GM04503 (cell line): ENCODE measurements around the gene LDB1.

Experiments
- DNase-seq: peaks from one replicate; pipeline ENCODE4 v3.0.0-alpha.2; 2012; ENCODE audit warnings: low read depth

The LDB1 gene

DNA sequence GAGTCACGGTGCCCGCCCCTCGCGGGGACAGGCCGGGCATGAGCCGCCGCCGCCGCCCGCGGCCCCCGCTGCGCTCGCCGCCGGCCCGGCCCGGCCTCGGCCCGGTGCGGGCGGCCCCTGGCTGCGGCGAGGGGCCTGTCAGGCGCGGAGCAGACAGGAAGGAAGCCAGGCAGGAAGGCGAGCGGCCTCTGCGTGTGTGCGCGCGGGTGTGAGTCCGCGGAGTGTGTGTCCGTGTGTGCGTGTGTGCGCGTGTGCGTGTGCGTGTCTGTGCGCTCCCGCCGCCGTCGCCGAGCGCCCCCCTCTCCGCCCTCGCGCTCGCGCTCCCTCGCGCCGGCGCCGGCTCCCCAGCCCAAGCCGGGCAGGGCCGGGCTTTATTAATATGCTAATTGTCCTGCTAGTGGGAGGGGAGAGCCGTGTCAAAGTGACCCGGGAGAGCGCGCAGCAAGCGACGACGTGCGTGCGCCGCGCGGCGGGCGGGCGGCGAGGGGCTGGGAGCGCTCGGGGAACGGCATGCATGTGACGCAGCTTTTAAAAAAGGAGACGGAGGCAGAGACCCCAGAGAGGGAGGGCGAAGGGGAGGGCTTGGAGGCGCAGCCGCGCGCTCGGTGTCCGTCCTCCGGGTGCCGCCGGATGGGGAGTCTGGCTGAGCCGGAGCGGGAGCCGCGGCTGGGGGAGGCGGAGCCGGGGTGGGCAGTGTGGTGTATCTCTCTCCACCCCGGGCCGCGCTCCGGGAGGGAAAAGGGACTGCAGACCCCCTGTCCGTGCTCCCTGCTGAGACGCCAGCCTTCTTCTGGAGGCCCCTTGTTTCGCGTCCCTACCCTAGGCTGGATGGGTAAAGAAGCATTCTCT lies at the start of gene LDB1:
LDB1 (minus strand) TSS at position 227 of the 849 bp plus-strand sequence. CDS start 258 bp downstream, outside the sequence.
- DNase-seq: peak; percentile 34

GRCh38 chr10:102167861-102168260 lies 47.7 kb upstream of the LDB1 start:
- DNase-seq: peak; percentile 51

- no peak for DNase-seq
These were observed 43.3 kb upstream of the LDB1 start for GRCh38 chr10:102163342-102163989.

- no peak for DNase-seq
These were observed 39.7 kb upstream of the LDB1 start for GRCh38 chr10:102159831-102160230.

DNA sequence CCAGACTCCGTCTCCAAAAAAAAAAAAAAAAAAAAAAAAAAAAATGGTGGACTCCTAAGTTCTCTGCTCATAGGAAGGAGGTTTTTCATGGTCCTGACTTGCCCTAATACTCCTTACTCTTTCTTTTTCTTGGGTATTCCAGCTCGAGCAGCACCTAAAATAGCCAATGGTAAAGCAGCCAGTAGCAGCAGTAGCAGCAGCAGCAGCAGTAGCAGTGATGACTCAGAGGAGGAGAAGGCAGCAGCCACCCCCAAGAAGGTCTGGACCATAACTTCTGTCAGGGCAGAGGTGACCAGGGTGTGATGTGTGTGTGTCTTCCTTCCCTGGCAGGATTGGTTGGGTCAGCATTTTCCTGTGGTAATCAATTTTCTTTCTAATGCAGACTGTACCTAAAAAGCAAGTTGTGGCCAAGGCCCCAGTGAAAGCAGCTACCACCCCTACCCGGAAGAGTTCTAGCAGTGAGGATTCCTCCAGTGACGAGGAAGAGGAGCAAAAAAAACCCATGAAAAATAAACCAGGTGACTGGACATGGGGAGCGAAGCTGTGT lies 39.0 kb upstream of the LDB1 start:
- no peak for DNase-seq

DNA sequence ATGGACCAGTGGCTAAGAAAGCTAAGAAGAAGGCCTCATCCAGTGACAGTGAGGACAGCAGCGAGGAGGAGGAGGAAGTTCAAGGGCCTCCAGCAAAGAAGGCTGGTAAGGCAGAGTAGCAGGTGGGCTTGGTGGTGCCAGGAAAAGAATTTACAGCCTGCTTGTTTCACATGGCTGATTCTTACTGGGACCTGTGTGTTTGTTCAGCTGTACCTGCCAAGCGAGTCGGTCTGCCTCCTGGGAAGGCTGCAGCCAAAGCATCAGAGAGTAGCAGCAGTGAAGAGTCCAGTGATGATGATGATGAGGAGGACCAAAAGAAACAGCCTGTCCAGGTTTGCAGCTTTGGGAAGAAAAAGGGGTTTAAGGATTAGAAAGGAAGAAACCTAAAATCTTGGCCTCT lies 37.1 kb upstream of the LDB1 start:
- no peak for DNase-seq

GRCh38 chr10:102154466-102155116 lies 34.4 kb upstream of the LDB1 start:
- no peak for DNase-seq

- no peak for DNase-seq
These were observed 33.0 kb upstream of the LDB1 start for GRCh38 chr10:102153093-102153620.

- DNase-seq: no peak
These were observed 32.4 kb upstream of the LDB1 start for GRCh38 chr10:102152545-102152890.

DNA sequence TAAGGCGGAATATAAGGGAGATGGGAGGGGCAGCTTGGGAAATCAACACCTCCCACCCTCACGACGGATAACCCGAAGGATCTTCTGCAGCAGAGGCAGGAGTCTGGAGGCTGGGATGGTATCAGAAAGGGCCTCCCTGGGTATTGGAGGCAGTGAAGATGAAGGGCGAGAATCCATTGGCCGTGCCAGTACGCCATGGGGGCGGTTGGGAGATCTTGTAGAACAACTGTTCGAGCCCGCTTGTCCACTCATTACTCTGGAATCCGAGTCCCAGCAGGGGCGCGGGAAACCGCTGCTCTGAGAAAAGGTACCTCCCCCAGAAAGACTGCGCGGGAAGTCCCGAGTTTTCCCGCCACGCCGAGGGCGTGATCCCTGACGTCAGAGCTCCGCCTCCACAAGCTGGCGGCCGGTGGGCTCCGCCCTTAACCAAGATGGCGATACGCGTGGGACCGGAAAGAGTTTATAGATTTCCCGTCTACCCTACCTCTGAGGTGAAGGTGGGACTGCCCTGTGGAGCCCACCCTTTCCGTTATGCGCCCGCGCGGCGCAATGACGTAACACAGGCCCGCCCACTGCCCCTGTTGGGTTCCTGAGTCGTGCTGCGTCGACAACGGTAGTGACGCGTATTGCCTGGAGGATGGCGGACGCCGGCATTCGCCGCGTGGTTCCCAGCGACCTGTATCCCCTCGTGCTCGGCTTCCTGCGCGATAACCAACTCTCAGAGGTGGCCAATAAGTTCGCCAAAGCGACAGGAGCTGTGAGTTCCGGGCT lies 31.8 kb upstream of the LDB1 start, which contains the start of gene NOLC1:
NOLC1 (plus strand) TSS at position 616 of the 771 bp plus-strand sequence; CDS start at position 638, 22 bp downstream.
- DNase-seq: peak; percentile 91

DNA sequence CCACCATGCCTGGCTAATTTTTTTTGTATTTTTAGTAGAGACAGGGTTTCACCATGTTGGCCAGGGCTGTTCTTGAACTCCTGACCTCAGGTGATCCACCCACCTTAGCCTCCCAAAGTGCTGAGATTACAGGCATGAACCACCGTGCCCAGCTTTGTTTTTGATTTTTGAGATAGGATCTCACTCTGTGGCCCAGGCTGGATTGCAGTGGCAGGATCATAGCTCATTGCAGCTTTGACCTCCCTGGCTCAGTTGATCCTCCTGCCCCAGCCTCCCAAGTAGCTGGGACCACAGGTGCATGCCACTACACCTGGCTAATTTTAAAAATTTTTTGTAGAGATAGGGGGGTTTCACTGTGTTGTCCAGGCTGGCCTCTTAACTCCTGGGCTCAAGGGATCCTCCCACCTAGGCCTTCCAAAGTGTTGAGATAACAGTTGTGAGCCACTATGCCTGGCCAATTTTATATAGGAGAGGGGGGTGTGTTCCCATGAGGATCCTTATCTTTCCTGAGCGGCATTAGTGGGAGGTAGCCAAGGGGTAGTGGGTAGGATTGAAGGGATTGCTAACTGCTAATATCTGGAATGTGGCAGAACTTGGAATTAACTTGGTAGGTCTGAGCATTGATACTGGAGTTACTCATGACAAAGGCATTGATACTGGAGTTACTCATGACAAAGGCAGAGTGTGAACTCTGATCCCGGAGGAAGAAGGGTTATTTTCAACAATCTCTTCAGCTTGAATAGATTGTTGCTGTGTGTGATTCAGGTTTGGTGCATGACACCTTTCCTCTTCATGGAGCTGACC lies 31.0 kb upstream of the LDB1 start:
- no peak for DNase-seq

DNA sequence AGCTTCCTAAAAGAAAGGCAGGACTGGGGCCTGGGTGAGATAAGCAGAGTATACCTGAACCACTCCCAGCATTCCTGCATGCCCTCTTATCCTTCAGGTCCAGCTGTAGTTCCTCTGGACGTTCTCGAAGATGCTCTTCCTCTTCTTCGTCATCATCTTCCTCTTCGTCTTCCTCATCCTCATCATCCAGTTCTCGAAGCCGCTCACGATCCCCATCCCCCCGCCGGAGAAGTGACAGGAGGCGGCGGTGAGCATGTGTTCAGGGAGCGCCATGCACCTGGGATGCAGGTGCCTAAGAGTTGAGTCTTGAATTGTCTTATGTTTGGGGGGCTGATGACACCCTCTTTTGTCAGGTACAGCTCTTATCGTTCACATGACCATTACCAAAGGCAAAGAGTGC lies 28.1 kb upstream of the LDB1 start:
- DNase-seq: no peak

GRCh38 chr10:102147561-102147960 lies 27.4 kb upstream of the LDB1 start:
- no peak for DNase-seq

DNA sequence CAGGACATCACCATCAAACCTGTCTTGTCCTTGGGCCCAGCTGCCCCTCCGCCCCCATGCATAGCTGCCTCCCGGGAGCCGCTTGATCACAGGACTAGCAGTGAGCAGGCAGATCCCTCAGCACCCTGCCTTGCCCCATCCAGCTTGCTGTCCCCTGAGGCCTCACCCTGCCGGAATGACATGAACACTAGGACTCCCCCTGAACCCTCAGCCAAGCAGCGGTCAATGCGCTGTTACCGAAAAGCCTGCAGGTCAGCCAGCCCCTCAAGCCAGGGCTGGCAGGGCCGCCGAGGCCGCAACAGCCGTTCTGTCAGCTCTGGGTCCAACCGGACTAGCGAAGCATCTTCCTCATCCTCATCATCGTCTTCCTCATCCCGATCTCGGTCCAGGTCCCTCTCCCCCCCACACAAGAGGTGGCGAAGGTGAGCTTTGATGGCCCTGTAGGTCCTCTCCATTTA lies 26.8 kb upstream of the LDB1 start:
- no peak for DNase-seq

DNA sequence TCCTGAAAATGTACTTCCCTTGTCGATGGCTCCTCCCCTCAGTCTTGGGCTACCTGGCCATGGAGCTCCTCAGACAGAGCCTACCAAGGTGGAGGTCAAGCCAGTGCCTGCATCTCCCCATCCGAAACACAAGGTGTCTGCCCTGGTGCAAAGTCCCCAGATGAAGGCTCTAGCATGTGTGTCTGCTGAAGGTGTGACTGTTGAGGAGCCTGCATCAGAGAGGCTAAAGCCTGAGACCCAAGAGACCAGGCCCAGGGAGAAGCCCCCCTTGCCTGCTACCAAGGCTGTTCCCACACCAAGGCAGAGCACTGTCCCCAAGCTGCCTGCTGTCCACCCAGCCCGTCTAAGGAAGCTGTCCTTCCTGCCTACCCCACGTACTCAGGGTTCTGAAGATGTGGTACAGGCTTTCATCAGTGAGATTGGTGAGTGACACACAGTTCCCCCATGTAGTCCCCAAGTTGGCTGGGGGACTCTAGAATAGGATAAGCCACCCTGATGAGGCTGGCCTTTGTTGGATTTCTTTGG lies 21.5 kb upstream of the LDB1 start:
- DNase-seq: no peak

DNA sequence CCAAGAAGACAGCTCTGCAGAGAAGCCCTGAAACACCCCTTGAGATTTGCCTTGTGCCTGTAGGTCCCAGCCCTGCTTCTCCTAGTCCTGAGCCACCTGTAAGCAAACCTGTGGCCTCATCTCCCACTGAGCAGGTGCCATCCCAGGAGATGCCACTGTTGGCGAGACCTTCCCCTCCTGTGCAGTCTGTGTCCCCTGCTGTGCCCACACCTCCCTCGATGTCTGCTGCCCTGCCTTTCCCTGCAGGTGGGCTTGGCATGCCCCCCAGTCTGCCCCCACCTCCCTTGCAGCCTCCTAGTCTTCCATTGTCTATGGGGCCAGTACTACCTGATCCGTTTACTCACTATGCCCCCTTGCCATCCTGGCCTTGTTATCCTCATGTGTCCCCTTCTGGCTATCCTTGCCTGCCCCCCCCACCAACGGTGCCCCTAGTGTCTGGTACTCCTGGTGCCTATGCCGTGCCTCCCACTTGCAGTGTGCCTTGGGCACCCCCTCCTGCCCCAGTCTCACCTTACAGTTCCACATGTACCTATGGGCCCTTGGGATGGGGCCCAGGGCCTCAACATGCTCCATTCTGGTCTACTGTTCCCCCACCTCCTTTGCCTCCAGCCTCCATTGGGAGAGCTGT lies 20.9 kb upstream of the LDB1 start:
- no peak for DNase-seq

- no peak for DNase-seq
These were observed 20.1 kb upstream of the LDB1 start for GRCh38 chr10:102140218-102140617.

DNA sequence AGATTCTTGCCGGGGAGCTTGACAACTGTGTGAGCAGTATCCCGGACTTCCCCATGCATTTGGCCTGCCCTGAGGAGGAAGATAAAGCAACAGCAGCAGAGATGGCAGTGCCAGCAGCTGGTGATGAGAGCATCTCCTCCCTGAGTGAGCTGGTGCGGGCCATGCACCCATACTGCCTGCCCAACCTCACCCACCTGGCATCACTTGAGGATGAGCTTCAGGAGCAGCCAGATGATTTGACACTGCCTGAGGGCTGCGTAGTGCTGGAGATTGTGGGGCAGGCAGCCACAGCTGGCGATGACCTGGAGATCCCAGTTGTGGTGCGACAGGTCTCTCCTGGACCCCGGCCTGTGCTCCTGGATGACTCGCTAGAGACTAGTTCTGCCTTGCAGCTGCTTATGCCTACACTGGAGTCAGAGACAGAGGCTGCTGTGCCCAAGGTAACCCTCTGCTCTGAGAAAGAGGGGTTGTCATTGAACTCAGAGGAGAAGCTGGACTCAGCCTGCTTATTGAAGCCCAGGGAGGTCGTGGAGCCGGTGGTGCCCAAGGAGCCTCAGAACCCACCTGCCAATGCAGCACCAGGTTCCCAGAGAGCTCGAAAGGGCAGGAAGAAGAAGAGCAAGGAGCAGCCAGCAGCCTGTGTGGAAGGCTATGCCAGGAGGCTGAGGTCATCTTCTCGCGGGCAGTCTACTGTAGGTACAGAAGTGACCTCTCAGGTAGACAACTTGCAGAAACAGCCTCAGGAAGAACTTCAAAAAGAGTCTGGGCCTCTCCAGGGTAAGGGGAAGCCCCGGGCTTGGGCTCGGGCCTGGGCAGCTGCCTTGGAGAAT lies 19.3 kb upstream of the LDB1 start:
- DNase-seq: no peak

- DNase-seq: no peak
These were observed 15.9 kb upstream of the LDB1 start for GRCh38 chr10:102135956-102136526.
